Astrocyte (in vitro differentiated cells and primary cell): ENCODE results near the gene RICTOR. TPM values are rescaled to one million over a fixed set of nuclear protein-coding genes. Genes with fewer than 3 reads are reported as not detected.

Experiments used
- DNase-seq: peaks from one replicate; pipeline ENCODE4 v3.0.0-alpha.2; 2010; ENCODE audit warnings: low read depth
- FAIRE-seq: peaks from 2 replicates; lab custom pipeline; 2011; peaks lifted over from hg19 to GRCh38; lab: Jason Lieb, UNC
- H2AFZ ChIP-seq: 2 replicates; pipeline ENCODE4 v1.6.0; 2012; ENCODE audit warnings: low read depth, low read length, inconsistent platforms
- H3K27ac ChIP-seq: 2 replicates; pipeline ENCODE4 v1.5.1; 2011; ENCODE audit warnings: low read depth, low read length, inconsistent platforms
- H3K27me3 ChIP-seq: 2 replicates; pipeline ENCODE4 v1.6.0; 2011; ENCODE audit warnings: low read length, inconsistent platforms; ENCODE audit not compliant: insufficient read depth
- H3K36me3 ChIP-seq: 2 replicates; pipeline ENCODE4 v1.5.1; 2011; ENCODE audit warnings: low read length, inconsistent platforms; ENCODE audit not compliant: insufficient read depth
- H3K4me1 ChIP-seq: 2 replicates; pipeline ENCODE4 v1.5.1; 2011; ENCODE audit warnings: low read length, inconsistent platforms; ENCODE audit not compliant: insufficient read depth
- H3K4me2 ChIP-seq: 2 replicates; pipeline ENCODE4 v1.6.0; 2012; ENCODE audit warnings: low read length, inconsistent platforms
- H3K4me3 ChIP-seq: 2 replicates; pipeline ENCODE4 v1.5.1; 2011; ENCODE audit warnings: low read depth, mild to moderate bottlenecking, low read length, inconsistent platforms; ENCODE audit not compliant: insufficient read depth
- H3K79me2 ChIP-seq: 2 replicates; pipeline ENCODE4 v1.6.0; 2012; ENCODE audit warnings: mild to moderate bottlenecking, low read length, inconsistent platforms; ENCODE audit not compliant: insufficient read depth
- H3K9ac ChIP-seq: 2 replicates; pipeline ENCODE4 v1.6.0; 2012; ENCODE audit warnings: mild to moderate bottlenecking, low read length, inconsistent platforms
- H3K9me3 ChIP-seq: 2 replicates; pipeline ENCODE4 v1.5.1; 2012; ENCODE audit warnings: low read depth, mild to moderate bottlenecking, low read length, inconsistent platforms; ENCODE audit not compliant: insufficient read depth
- H4K20me1 ChIP-seq: 2 replicates; pipeline ENCODE4 v1.6.0; 2012; ENCODE audit warnings: low read length, inconsistent platforms; ENCODE audit not compliant: insufficient read depth
- H3K27ac Mint-ChIP-seq: one replicate; pipeline ENCODE4 v1.8.0; 2021; ENCODE audit warnings: mild to moderate bottlenecking, mixed read lengths; ENCODE audit not compliant: unreplicated experiment
- H3K27me3 Mint-ChIP-seq: one replicate; pipeline ENCODE4 v1.8.0; 2021; ENCODE audit warnings: low read depth, mixed read lengths; ENCODE audit not compliant: unreplicated experiment
- H3K36me3 Mint-ChIP-seq: one replicate; pipeline ENCODE4 v1.8.0; 2021; ENCODE audit warnings: low read depth, mixed read lengths; ENCODE audit not compliant: unreplicated experiment
- H3K4me1 Mint-ChIP-seq: one replicate; pipeline ENCODE4 v1.8.0; 2021; ENCODE audit warnings: low read depth, mixed read lengths; ENCODE audit not compliant: unreplicated experiment
- H3K4me3 Mint-ChIP-seq: one replicate; pipeline ENCODE4 v1.8.0; 2021; ENCODE audit warnings: mild to moderate bottlenecking, moderate library complexity, mixed read lengths; ENCODE audit not compliant: unreplicated experiment
- H3K9me3 Mint-ChIP-seq: one replicate; pipeline ENCODE4 v1.8.0; 2021; ENCODE audit warnings: mild to moderate bottlenecking, mixed read lengths; ENCODE audit not compliant: unreplicated experiment
- CTCF ChIP-seq: IDR thresholded peaks from 2 replicates; pipeline ENCODE4 v1.5.1; 2011; ENCODE audit warnings: low read depth, mild to moderate bottlenecking, inconsistent platforms, low read length, moderate library complexity; ENCODE audit not compliant: insufficient read depth
- EZH2 ChIP-seq: IDR thresholded peaks from 2 replicates; pipeline ENCODE4 v1.6.1; 2012; ENCODE audit warnings: mild to moderate bottlenecking, low read length, inconsistent platforms; ENCODE audit not compliant: insufficient read depth
- total RNA-seq: library from RNA; stranded (reverse); gene quantifications from 2 replicates; pipeline ENCODE4 v1.2.1, GENCODE V29; 2021

RICTOR gene
- total RNA-seq, 1 donor from 2014 or later, result 43.2 TPM

GRCh38 chr5:38985909-38986452, 88.2 kb downstream of the RICTOR start:
- no peaks in the 10 kb centered on the region for H3K27me3 ChIP-seq
- peaks cover 40% of the 10 kb centered on the region for H3K36me3 Mint-ChIP-seq
- FAIRE-seq (no peak), DNase-seq (no peak)
- H3K9ac ChIP-seq, result no peak overlapping the region
- no peak overlapping the region for H3K27ac Mint-ChIP-seq
- no peaks in the 10 kb centered on the region for H3K79me2 ChIP-seq
- H3K36me3 ChIP-seq, result peaks cover 4% of the 10 kb centered on the region
- H4K20me1 ChIP-seq, result no peaks in the 10 kb centered on the region
- H2AFZ ChIP-seq, result no peak overlapping the region
- H3K4me2 ChIP-seq, result no peak overlapping the region
- H3K4me3 Mint-ChIP-seq, result no peak overlapping the region
- no peak overlapping the region for H3K27ac ChIP-seq
- H3K9me3 Mint-ChIP-seq, result peaks cover 4% of the 10 kb centered on the region
- no peaks in the 10 kb centered on the region for H3K4me1 Mint-ChIP-seq
- no peak for TF ChIP-seq EZH2
- TF ChIP-seq CTCF, result no peak
- no peaks in the 10 kb centered on the region for H3K27me3 Mint-ChIP-seq
- no peaks in the 10 kb centered on the region for H3K9me3 ChIP-seq
- H3K4me3 ChIP-seq, result no peak overlapping the region
- no peaks in the 10 kb centered on the region for H3K4me1 ChIP-seq

- peaks cover 9% of the 10 kb centered on the region for H3K4me1 Mint-ChIP-seq
- H3K4me3 ChIP-seq, result no peak overlapping the region
- no peaks in the 10 kb centered on the region for H3K27me3 Mint-ChIP-seq
Measured at GRCh38 chr5:38979535-38979934, 94.7 kb downstream of the RICTOR start.

More at GRCh38 chr5:38979535-38979934, 94.7 kb downstream of the RICTOR start:
- H3K36me3 ChIP-seq, result peaks cover 10% of the 10 kb centered on the region
- no peaks in the 10 kb centered on the region for H3K9me3 ChIP-seq
- no peaks in the 10 kb centered on the region for H3K79me2 ChIP-seq
- H4K20me1 ChIP-seq, result no peaks in the 10 kb centered on the region
- no peak overlapping the region for H2AFZ ChIP-seq
- Mint-ChIP-seq H3K36me3 (peaks cover 8% of the 10 kb centered on the region), H3K27ac (no peak overlapping the region), H3K4me3 (no peak overlapping the region), H3K9me3 (no peaks in the 10 kb centered on the region)
- no peak for FAIRE-seq
- no peak overlapping the region for H3K9ac ChIP-seq
- DNase-seq, result no peak
- H3K4me1 ChIP-seq, result no peaks in the 10 kb centered on the region
- H3K27me3 ChIP-seq, result no peaks in the 10 kb centered on the region
- no peak for TF ChIP-seq CTCF
- no peak overlapping the region for H3K27ac ChIP-seq
- H3K4me2 ChIP-seq, result no peak overlapping the region
